Gastroesophageal sphincter (tissue), 3 donors: ENCODE data around the gene ILF3.

Source experiments
- POLR2A ChIP-seq, 2 donors: fragments of 450-650 bp; IDR thresholded peaks; one replicate each; pipeline ENCODE4 v1.6.1; 2017; ENCODE audit warnings: antibody characterized with exemption in 2 of 2, mild to moderate bottlenecking in 2 of 2, moderate library complexity in 1 of 2
- TF ChIP-seq, protein P1 (sequence below), 4 experiments: fragments of 200-600 bp in 2 of 4; fragments of 450-650 bp in 2 of 4; sonication (generic) in 1 of 4; IDR thresholded peaks; one replicate each; pipeline ENCODE4 v1.5.1; 2017 to 2019; ENCODE audit warnings: antibody characterized with exemption in 4 of 4, mild to moderate bottlenecking in 2 of 4, moderate library complexity in 2 of 4

DNA sequence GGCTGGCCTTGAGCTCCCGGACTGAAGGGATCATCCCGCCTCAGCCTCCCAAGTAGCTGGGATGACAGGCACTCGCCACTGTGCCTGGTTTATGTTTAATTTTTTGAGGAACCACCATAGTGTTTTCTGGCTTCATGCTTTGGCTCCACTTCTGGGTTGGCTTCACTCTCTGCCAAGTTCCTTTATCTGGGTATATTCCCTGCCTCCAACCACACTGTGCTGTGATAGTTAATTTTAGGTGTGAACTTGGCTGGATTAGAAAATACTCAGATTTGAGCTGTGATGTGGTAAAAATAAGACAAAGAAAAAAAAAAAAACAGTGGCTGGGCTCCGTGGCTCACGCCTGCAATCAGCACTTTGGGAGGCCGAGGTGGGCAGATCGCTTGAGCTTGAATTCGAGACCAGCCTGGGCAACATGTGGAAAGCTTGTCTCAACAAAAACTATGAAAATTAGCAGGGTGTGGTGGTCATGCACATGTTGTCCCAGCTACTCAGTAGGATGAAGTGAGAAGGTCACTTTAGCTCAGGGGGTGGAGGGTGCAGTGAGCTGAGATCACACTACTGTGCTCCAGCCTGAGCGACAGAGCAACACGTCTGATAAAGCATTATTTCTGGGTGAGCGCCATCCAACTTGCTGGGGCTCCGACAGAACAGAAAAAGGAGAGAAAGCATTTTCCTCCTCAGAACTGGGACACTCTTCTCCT is 7.5 kb upstream of the ILF3 start:
- TF ChIP-seq POLR2A (IDR thresholded peaks at IDR 0.05), result no peak
- TF ChIP-seq, protein P1, sequence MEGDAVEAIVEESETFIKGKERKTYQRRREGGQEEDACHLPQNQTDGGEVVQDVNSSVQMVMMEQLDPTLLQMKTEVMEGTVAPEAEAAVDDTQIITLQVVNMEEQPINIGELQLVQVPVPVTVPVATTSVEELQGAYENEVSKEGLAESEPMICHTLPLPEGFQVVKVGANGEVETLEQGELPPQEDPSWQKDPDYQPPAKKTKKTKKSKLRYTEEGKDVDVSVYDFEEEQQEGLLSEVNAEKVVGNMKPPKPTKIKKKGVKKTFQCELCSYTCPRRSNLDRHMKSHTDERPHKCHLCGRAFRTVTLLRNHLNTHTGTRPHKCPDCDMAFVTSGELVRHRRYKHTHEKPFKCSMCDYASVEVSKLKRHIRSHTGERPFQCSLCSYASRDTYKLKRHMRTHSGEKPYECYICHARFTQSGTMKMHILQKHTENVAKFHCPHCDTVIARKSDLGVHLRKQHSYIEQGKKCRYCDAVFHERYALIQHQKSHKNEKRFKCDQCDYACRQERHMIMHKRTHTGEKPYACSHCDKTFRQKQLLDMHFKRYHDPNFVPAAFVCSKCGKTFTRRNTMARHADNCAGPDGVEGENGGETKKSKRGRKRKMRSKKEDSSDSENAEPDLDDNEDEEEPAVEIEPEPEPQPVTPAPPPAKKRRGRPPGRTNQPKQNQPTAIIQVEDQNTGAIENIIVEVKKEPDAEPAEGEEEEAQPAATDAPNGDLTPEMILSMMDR (IDR thresholded peaks at IDR 0.05), result no peak
